GM10266 (cell line): ENCODE results near the gene CIC.

Experiments used
- DNase-seq: peaks from one replicate; pipeline ENCODE4 v3.0.0; 2012; ENCODE audit errors: extremely low spot score
- CTCF ChIP-seq: IDR thresholded peaks from 2 replicates; pipeline ENCODE4 v1.5.1; 2012; ENCODE audit warnings: mild to moderate bottlenecking, low read depth; ENCODE audit not compliant: control insufficient read depth, insufficient read depth; ENCODE audit errors: missing control alignments

Gene CIC

DNA sequence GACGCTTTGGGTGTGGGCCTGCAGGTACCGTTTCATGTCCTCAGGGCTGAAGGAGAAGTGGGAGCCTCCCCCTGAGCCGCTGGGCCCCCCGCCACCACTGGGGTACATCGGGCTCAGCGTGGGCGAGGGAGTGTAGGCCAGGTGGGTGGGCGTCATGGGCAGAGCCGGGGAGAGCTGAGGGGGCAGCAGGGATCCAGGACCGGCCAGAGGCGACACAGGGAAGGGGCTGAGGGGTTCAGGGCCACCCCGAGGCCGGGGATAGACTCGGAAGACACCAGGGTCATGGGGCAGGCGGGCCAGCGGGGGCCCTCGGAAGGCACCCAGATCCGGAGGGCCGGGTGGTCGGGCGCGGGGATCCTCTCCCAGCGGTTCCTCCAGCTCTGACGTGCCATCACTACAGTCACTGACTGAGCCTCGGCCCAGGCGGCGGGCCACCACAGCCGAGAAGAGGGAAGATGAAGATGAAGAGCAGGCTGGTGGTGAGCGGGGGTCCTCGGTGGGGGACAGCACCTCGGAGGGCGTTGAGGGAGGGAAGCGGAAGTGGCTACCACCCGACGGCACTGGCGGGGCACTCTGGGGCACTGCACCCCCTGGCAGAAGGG lies 19.8 kb upstream of the CIC start:
- no peak for TF ChIP-seq CTCF

DNA sequence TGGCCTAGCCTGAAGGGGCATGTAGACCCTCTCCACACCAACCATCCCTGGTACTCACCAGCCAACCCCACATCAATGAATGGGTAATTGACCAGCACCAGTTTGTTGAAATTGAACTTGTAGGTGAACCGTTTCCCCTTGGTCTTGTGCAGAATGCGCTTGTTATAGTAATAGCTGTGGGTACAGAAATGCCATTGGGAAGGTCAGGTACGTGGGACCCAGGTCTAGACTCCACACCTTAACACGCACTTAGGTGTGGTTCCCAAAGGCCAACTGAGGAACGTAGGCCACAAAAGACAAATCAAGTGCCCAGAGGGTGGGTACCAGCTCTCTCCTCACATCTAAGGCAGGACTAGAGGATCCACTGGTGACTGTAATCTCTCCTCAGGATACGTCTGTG lies 19.3 kb upstream of the CIC start:
- TF ChIP-seq CTCF: no peak

More for the DNA sequence above, 19.8 kb upstream of the CIC start:
- no peak for DNase-seq

DNA sequence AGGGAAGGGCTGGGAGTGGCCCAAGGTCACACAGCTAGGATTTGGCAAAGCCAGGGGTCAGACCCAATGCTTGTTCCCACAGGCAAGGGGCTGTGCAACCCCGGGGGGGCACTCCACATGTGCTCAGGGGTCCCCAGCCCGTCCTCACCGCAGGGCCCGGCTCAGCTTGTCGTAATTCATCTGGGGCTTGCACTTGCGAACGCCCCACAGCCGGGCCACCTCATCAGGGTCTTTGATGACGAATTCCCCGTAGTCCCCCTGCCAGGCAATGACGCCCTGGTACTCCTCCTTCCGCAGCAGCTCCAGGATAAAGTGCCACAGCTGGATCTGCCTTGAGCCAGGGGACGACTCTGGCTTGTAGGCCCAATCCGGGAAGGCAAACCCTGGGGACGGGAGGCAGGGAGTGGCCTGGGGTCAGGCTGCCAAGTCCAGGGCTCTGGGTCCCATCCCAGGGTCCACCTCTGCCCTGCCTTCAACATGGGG lies 18.8 kb upstream of the CIC start:
- no peak for DNase-seq
- no peak for TF ChIP-seq CTCF

More for the DNA sequence above, 19.3 kb upstream of the CIC start:
- DNase-seq: no peak

DNA sequence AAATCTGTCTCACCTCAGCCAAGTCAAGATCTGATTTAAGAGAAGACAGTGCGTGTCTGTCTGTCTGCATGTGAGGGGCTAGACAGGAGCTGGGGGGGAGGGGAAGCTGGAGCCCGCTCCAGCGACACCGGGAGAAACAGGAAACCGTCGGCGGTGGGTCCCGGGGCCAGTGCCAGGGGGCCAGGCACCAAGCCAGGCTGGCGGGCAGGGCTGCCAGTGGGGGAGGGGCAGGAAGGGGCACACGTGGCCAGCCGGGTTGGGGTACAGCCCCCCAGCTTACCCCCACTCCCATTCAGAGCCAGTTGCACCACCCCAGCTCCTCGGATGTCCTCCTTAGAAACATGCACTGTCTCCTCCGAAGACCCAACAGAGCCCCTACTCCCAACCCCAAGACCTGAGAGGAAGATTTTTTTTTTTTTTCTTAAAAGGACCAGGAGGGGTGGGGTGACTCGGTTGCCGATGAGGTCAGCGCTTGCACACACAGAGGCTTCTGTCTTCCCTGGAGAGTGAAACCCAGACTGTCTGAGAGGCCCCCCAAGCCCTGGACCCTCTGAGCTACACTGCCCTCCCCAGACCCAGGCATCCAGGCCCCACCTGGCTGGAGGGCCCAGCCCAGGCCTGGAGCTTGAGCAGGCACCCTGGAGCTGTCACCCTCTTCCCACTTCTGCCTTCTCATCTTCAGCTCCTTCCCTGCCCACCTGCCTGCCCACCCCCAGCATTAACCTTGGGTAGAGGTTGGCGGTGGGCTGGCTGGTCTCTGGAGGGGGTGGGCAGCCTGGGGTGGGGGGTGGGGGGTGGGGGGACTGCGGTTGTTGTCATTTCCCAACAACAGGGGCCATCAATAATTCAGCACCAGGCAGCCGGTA lies 18.2 kb upstream of the CIC start:
- no peak for TF ChIP-seq CTCF
- no peak for DNase-seq

- no peak for DNase-seq
- no peak for TF ChIP-seq CTCF
Measured at GRCh38 chr19:42251572-42252358, 17.3 kb upstream of the CIC start.

DNA sequence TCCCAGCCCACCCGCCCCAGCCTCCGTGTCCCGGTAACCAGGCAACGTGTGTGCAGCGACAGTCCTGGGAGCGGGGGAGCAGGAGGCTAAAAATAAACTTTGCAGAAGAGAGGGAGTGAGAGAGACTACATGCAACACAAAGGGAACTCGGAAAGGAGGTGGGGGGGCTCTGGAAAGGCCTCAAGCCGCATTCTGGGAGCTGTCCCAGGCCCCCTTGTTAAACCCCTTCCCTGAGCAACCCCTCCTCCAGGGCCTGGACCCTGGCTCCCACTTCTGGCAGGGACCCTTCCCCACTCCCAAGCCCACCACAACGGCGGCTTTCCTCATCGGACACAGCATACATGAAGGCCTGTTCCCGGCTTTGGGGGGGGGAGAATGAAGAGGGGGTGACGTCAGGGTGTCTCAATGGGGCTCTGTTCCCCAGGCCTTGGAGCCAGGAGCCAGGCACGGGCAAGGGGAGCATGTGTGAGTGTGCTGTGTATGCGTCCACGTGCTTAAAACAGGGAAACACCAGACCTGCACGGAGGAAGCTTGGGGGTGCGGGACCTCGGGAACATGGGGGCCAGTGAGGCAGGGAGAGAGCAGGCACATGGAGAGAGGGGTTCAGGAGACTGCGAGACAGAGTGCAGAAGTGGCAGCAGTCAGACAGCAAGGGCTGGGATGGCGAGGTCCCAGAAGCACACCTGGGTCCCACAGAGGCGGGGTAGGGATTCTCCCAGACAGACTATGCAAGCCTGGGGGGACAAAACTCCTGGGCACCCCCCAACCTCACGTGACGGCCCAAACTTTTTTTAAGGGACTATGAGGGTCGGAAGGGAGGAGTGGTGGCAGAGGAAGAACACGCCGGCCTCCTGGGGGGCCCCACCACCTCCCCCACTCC lies 16.4 kb upstream of the CIC start:
- no peak for TF ChIP-seq CTCF
- no peak for DNase-seq
